ENCODE results near the gene DRD5.

DRD5 gene

GRCh38 chr4:9808077-9808476, 26.6 kb downstream of the DRD5 start:
- TF ChIP-seq GATA2 (IDR thresholded peaks at IDR 0.05; ENCODE audit: low read depth, low read length): no peak
- no peak for TF ChIP-seq GATA3 (IDR thresholded peaks at IDR 0.05; ENCODE audit: low read depth, low read length)

- TF ChIP-seq GATA2 (IDR thresholded peaks at IDR 0.05; ENCODE audit: low read depth, low read length) (no peak), GATA3 (IDR thresholded peaks at IDR 0.05; ENCODE audit: low read depth, low read length) (no peak)
Measured at GRCh38 chr4:9811806-9812205, 30.4 kb downstream of the DRD5 start.

GRCh38 chr4:9812501-9813340, 31.3 kb downstream of the DRD5 start:
- TF ChIP-seq GATA3 (IDR thresholded peaks at IDR 0.05; ENCODE audit: low read depth, low read length) (no peak), GATA2 (IDR thresholded peaks at IDR 0.05; ENCODE audit: low read depth, low read length) (no peak)

GRCh38 chr4:9816285-9816684, 34.9 kb downstream of the DRD5 start:
- no peak for TF ChIP-seq GATA3 (IDR thresholded peaks at IDR 0.05; ENCODE audit: low read depth, low read length)
- no peak for TF ChIP-seq GATA2 (IDR thresholded peaks at IDR 0.05; ENCODE audit: low read depth, low read length)

GRCh38 chr4:9820343-9820742, 38.9 kb downstream of the DRD5 start:
- TF ChIP-seq GATA3 (IDR thresholded peaks at IDR 0.05; ENCODE audit: low read depth, low read length): no peak
- no peak for TF ChIP-seq GATA2 (IDR thresholded peaks at IDR 0.05; ENCODE audit: low read depth, low read length)

GRCh38 chr4:9825049-9825448, 43.6 kb downstream of the DRD5 start:
- TF ChIP-seq GATA2 (IDR thresholded peaks at IDR 0.05; ENCODE audit: low read depth, low read length) (no peak), GATA3 (IDR thresholded peaks at IDR 0.05; ENCODE audit: low read depth, low read length) (no peak)

- TF ChIP-seq GATA2 (IDR thresholded peaks at IDR 0.05; ENCODE audit: low read depth, low read length) (no peak), GATA3 (IDR thresholded peaks at IDR 0.05; ENCODE audit: low read depth, low read length) (no peak)
Measured at GRCh38 chr4:9826551-9826950, 45.1 kb downstream of the DRD5 start.

- no peak for TF ChIP-seq GATA2 (IDR thresholded peaks at IDR 0.05; ENCODE audit: low read depth, low read length)
Measured at GRCh38 chr4:9832640-9833039, 51.2 kb downstream of the DRD5 start.

GRCh38 chr4:9833421-9833820, 52.0 kb downstream of the DRD5 start:
- no peak for TF ChIP-seq GATA2 (IDR thresholded peaks at IDR 0.05; ENCODE audit: low read depth, low read length)
- no peak for TF ChIP-seq GATA3 (IDR thresholded peaks at IDR 0.05; ENCODE audit: low read depth, low read length)
